Embryonic facial prominence (tissue), 1 donor: ENCODE data around the gene FMOD.
A peak's percentile ranks its signal among the peaks of the same experiment; 100 is the strongest.

Experiments
- DNase-seq: peaks from one replicate; pipeline ENCODE4 v3.0.0-alpha.2; 2016; ENCODE audit errors: extremely low spot score

FMOD gene

GRCh38 chr1:203351037-203351625, at the start of gene FMOD:
FMOD (minus strand) TSS chr1:203351122; CDS start chr1:203348270, 2,852 bp downstream.
- DNase-seq, result peak; percentile 44

GRCh38 chr1:203396595-203397194, 45.8 kb upstream of the FMOD start:
- no peak for DNase-seq

DNA sequence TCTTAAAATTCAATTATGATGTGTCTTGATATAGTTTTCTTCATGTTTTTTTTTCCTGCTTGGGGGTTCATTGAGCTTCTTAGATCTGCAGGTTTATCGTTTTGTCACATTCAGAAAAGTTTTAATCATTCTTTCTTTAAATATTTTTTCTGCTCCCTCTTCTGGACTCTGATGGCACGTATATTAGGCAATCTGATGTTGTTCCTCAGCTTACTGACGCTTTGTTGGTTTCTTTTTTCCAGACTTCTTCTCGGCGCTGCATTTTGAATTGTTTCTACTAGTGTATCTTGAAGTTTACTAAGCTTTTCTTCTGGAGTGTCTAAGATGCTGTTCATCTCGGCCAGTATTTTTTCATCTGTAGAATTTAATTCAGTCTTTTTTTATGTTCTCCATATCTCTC, 44.8 kb upstream of the FMOD start:
- no peak for DNase-seq

DNA sequence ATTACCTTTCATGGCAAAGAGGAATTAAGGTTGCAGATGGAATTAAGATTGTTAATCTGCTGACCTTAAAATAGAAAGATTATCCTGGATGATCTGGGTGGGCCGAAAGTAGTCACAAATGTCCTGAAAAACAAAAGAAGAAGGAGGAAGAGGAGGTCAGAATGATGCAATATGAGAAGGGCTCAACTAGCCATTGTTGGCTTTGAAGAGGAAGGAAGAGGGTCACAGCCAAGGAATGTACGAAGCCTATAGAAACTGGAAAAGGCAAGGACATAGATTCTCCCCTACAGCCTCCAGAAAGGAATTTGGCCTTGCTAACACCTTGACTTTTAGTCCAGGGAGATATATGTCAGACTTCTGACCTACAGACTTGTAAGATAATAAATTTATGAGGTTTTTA, 39.4 kb upstream of the FMOD start:
- DNase-seq, result no peak

GRCh38 chr1:203388683-203389082, 37.8 kb upstream of the FMOD start:
- DNase-seq, result no peak

- no peak for DNase-seq
These were observed 31.1 kb upstream of the FMOD start for GRCh38 chr1:203382026-203382425.

- DNase-seq, result no peak
These were observed 30.3 kb upstream of the FMOD start for GRCh38 chr1:203381151-203381751.

- DNase-seq, result no peak
These were observed 29.7 kb upstream of the FMOD start for GRCh38 chr1:203380420-203381150.

DNA sequence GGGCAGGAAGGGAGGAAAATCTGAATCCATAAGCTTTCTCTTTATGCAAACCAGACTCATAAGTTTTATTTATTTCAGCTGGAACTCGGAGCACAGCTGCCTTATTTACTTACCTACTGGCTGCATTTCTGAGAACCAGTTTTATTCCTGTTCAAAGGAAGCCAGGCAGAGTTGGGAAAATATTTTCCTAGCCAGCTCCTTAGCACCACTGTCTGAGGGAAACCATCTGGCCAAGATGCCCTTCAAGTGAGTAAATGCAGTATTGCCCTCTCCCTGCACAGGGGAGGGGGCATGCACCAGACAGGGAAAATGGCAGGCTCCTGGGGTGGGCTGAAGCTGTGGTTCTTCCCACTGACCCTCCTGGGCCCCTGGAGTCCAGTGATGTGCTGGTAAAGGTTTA, 28.9 kb upstream of the FMOD start:
- peak; percentile 18 for DNase-seq

- DNase-seq, result peak; percentile 19
These were observed 27.8 kb upstream of the FMOD start for GRCh38 chr1:203378556-203379245.

- no peak for DNase-seq
These were observed 23.1 kb upstream of the FMOD start for GRCh38 chr1:203373991-203374390.

GRCh38 chr1:203373002-203373401, 22.1 kb upstream of the FMOD start:
- DNase-seq, result no peak

- DNase-seq, result no peak
These were observed 20.4 kb upstream of the FMOD start for GRCh38 chr1:203371288-203371687.

DNA sequence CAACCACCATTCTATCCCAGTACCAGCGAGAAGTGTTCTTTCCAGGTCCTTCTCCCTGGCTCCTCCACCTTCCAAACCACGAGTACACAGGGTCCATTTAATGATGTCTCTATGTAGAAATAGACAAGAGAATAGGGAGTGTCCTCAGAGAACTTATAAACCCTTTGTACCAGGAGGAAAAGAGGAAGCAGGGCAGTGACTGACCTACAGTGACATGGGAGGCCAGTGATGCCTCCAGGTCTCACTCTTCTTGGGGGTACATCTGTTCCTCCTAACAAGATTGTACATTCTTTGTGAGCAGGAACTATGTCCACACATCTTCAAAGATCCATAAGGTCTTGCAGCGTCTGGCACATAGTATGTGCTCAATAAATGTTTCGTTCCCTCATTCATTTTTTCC, 18.7 kb upstream of the FMOD start:
- no peak for DNase-seq

DNA sequence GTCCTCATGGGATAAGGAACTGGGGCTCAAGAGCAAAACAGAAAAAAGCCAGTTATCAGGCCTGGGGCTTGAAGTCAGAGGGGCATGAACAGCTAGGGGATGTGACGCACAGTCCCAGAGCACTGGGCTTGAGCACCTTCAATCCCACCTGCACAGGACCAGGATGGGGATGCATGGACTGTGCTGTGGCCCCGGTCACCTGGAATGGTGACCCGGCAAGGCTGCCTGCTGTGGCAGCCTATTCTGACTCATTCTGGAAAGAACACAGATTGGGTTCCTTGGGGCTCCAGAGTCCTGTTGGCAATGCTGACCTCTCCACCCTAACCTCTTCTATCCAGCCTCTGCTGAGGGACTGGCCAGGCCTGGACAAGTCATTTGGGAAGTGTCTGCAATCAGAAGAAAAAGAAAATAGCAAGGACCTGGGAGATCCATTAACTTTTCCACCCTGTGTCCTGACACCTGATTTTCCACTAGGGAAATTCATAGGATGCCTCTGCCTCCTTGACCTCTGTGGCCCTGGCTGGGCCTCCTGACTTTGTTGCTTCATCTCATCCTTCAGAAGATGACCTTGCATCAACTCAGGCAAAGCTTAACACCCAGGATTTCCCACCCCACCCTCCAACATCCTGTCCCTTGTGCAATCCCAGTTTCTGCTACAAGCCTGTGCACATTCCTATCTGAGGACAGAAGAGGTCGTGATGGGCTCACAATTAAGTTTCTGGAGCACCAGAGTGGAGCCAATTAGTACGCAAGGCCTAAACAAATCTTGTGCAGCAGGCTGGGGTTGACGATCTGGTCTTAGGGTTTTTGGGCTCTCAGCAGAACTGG, 17.9 kb upstream of the FMOD start:
- DNase-seq, result no peak

DNA sequence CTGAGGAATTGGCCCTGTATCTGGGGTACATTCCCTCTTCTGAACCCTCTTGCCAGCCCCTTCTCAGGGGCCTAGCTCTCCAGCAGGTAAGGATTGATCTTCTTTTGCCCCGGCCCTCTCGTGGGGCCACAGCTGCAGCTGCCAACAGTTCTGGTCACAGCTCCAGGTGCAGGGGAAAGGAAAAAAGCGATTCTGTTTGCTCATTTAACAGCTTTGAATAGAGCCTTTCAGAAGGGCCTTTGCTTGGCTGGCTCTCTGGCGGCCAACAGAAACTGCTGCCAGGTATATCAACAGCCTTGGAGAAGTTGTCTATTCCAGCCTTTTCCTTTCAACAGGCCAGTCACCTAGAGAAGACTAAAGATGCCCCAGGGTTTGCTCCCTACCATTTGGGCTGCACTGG, 16.1 kb upstream of the FMOD start:
- no peak for DNase-seq

DNA sequence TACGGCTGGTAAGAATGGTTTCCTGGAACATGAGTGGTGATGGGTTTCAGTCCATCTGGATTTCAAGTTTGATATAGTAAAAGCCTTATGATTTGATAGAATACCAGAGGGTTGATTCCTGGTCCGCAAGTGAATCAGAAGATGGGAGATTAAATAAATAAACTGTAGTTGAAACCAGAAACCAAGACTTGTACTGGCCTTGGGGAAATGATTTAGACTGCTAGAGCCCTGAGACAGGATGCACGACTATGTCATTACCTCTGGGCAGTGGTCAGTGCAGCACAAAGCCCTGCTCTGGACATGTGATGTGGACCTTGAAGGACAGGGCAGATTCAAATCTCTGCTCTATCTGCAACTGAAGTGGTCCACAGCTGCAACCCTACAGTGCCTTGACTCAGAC, 15.6 kb upstream of the FMOD start:
- no peak for DNase-seq

GRCh38 chr1:203364806-203365205, 13.9 kb upstream of the FMOD start:
- DNase-seq, result no peak

- DNase-seq, result no peak
These were observed 13.3 kb upstream of the FMOD start for GRCh38 chr1:203364094-203364801.

- no peak for DNase-seq
These were observed 11.8 kb upstream of the FMOD start for GRCh38 chr1:203362720-203363025.
